HG03060 (cell line): ENCODE data around the gene RHEX.
"Not testable (repeated sequence)": the region's sequence is repeated elsewhere in the genome, so short reads cannot be mapped to it uniquely, and the experiment has no call there.

Experiments used
- ATAC-seq: cut with Tn5 transposase; IDR thresholded peaks from one replicate; pipeline ENCODE4 v1.9.1; 2021; ENCODE audit warnings: low read depth, moderate number of reproducible peaks; ENCODE audit not compliant: unreplicated experiment

RHEX gene

GRCh38 chr1:206029484-206029883 lies 23.5 kb upstream of the RHEX start:
- ATAC-seq = no peak

GRCh38 chr1:206030191-206030590 lies 22.8 kb upstream of the RHEX start:
- no peak for ATAC-seq

GRCh38 chr1:206030714-206031113 lies 22.3 kb upstream of the RHEX start:
- ATAC-seq = no peak

DNA sequence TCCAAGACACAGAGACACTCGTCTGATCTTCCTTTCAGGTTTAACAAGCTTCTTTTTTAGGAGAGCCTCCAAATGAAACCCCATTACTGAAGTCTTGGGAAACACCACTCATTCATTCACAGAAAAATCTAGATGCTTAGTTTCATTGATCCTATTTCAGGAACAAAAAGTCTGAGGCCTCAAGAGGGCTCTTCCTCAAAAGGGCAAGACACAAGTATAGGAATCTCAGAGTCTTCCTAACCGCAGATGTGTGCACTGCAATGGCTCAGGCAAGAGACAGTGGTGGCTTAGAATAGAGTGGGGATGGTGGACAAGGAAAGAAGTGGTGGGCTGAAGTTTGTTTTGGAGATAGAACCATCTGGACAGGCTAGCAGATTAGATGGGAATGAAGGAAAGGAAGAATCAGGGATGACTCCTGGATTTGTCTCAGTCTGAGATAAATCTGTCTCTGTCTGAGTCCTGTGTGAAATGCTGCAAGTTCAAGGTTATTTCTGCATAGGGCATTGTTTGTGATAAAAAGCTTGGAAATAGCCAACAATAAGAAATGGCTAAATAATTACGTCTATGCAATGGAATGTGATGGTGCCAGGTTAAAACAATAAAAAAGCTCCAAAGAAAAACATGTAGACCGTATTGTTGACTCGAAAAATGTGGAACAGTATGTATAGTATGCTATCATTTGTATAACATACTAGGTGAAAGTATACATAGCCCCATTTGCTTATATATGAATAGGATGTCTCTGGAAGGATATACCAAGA lies 20.4 kb upstream of the RHEX start:
- no peak for ATAC-seq

DNA sequence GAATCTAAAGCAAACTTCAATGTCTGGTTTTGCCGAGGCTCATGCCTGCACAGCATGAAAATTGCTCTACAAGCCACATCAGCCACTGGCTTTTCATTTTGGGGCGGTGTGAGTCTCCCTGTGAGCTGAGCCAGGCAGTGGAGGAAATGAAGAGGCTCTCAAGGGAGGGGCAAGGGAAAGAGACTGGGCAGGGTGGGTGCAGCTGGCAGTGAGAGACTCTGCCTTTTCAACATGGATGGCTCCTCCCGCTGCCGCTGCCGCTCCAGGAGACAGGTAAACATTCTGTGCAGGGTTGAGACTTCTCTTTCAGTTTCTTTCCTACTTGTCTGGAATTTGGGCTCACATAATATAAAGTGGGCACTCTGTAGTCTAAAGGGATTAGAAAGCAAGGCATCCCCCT lies 17.9 kb upstream of the RHEX start:
- no peak for ATAC-seq

DNA sequence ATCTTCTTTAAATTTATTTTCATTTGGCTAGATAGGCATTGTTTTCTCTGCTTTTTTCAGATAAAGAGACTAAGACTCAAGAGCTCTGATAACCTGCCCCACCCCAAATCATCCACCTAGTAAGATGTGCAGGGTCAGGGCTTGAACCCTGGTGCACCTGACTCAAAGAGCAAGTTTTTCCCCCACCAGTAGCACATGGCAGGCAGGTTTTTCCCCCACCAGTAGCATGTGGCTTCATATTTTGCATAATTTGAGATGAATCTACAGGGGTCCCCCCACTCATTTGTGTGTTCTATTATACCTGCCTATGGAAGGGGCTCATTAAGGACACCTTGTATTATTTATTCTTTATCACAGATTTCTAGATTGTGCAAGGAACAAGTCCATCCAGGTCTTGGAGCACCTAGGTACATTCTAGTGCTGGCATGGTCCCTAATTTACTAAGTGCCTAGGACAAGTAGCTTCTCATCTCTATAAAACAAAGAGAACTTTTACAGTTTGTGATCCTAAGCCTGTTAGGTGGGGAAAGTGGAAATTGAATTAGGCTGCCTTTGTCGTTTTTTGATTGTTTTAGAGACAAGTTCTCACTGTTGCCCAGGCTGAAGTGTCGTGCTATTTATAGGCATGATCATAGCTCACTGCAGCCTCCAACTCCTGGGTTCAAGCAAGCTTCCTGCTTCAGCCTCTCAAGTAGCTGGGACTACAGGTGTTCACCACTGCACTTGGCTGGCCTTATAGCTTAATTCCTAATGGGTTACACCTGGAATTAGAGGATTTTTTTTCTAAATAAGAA lies 16.1 kb upstream of the RHEX start:
- no peak for ATAC-seq

GRCh38 chr1:206037581-206037980 lies 15.4 kb upstream of the RHEX start:
- no peak for ATAC-seq

DNA sequence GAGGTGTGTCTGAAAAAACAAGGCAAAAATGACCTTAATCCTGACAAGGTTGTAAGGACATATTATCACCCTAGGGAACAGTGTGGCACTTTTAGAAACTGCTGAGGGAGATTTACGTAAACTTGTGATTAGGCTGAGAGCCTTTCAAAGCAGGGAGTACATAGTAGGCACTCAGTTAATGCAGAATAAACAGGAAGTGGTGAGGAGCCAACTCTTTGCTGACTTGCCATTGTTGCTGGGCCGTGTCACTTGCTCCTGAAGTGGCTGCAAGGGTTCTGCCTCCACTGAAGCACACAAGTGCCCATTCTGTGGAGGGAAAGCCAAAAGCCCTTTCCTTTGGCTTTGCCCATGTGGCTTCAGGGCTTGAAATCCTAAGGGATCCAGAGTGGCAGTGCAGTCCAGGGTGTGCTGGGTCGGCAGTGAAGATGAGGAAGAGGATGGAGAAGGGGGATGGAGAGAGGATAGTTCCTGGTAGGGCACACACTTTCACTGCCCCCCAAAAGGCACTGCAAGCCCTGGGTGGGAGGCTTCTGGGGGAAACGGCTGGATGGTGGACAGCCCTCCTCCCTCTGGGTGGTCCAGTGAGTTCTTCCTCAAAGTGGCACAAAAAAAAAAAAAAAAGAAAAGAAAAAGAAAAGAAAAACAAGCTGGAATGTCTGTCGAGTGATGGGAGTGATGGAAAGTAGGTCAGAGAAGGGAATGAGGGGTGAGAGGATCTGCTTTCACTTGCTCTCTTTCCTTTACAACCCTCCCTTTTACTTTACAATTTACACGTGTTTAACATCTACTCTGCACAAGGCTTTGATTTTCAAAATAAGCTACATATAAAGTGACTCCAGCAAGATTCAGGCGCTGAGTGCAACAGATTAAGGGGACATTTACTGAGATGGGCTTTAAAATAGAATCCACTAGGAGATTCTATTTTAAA lies 13.7 kb upstream of the RHEX start:
- no peak for ATAC-seq

- no peak for ATAC-seq
These were observed 12.6 kb upstream of the RHEX start for GRCh38 chr1:206040328-206040727.

- ATAC-seq = peak; percentile 42
These were observed 11.3 kb upstream of the RHEX start for GRCh38 chr1:206041640-206042039.

DNA sequence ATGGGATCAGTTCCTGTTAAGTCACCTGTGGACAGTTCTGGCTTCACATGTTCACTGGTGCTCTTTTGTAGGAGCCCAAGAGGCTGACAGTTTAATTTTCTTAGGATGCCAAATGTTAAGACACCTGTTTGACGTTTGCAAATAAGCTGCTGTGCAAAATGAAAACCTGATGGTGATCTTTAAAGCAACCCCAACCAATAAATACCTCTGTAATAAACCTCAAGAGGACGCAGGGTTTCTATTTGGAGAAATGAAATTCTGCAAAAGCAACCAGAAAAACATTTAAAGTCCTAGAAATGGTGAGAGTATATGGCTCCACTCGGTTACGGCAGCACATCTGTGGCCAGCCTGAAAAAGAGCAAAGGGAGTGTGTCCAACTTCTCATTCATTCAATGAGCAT lies 5.7 kb upstream of the RHEX start:
- ATAC-seq = no peak

DNA sequence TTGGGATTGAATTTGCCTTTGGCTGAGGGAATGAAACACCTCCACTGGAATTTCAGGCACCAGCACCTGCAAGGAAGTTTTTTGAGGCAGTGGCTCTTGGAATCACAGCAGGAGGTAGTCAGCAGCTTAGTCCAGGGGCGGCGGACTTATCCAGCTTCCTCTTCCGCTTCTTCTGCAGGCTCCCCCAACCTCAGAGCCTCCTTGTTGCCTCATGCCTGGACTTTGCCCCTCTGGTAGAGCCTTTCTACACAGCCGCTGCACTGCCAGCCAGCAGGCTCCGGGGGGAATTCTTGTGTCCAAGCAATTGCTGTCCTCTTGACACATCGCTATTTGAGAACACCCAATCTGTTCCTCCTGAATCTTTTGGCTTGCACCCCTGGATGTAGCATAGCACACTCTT lies 4.4 kb upstream of the RHEX start:
- ATAC-seq = no peak

- peak; percentile 33 for ATAC-seq
These were observed 3.7 kb upstream of the RHEX start for GRCh38 chr1:206049293-206049692.

- ATAC-seq = no peak
These were observed 2.9 kb upstream of the RHEX start for GRCh38 chr1:206049919-206050600.

DNA sequence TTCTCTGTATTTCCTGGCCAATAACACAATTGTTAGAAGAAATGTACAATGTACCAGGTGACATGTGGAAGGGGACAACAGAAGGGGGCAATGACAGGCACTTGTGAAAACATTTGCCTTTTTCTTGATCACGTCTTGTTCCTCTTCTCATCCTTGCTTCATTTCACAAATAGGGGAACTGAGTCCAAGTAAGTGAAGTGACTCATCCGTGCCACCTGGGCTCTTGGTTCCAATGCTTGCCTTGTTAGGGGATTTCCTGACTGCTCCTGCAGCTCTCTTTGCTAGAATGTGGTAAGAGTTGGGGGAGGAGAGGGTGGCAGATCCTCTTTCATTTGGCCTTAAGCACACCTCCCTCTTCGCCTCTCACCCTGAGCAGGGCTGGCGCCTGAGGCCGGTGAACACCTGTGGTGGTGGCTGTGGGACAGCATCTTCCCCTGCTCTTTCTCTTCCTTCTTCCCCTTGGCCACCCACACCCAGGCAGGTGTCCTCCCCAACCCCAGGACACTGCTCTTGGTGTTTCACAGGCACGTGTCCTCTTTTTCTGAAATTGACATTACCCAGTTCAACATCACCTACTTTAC lies 2.2 kb upstream of the RHEX start:
- ATAC-seq = peak; percentile 69

GRCh38 chr1:206052231-206052865 lies 625 bp upstream of the RHEX start:
- ATAC-seq = not testable (repeated sequence)

GRCh38 chr1:206053616-206054015 lies 643 bp downstream of the RHEX start:
- ATAC-seq = not testable (repeated sequence)

- not testable (repeated sequence) for ATAC-seq
These were observed 2.2 kb downstream of the RHEX start for GRCh38 chr1:206055069-206055625.

DNA sequence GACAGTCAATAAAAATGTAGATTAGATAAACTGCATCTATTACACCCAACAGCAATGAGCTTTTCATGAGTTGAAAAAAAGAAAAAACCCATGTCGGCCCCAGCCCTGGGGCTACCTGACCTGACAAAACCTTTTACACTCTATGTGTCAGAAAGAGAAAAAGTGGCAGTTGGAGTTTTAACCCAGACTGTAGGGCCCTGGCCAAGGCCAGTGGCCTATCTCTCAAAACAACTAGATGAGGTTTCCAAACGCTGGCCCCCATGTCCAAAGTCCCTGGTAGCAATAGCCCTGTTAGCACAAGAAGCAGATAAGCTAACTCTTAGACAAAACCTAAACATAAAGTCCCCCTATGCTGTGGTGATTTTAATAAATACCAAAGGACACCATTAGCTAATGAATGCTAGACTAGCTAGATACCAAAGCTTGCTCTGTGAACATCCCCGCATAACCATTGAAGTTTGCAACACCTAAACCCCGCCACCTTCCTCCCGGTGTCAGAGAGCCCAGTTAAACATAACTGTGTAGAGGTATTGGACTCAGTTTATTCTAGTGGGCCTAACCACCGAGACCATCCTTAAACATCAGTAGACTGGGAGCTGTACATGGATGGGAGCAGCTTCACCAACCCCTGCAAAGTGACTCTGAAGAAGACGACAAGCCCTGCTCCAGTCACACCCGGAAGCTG lies 2.8 kb downstream of the RHEX start:
- ATAC-seq = not testable (repeated sequence)
